SH-SY5Y (cell line): ENCODE measurements around the gene BBS4.

ENCODE experiments used
- GATA2 ChIP-seq: IDR thresholded peaks from 2 replicates; pipeline ENCODE4 v1.6.1; 2011; ENCODE audit warnings: mild to moderate bottlenecking, low read depth, low read length
- GATA3 ChIP-seq: IDR thresholded peaks from 2 replicates; pipeline ENCODE4 v1.6.1; 2011; ENCODE audit warnings: low read depth, mild to moderate bottlenecking, low read length, moderate library complexity

- TF ChIP-seq GATA2 (no peak), GATA3 (no peak)
Observed at GRCh38 chr15:72754096-72754495, 68.1 kb downstream of the BBS4 start.
